Prostate gland (tissue), 2 donors: Measurements from ENCODE around the gene ZMYM3.

Source experiments
- CTCF ChIP-seq, 4 experiments: fragments of 200-600 bp in 2 of 4; fragments of 450-650 bp in 2 of 4; sonication (generic) in 2 of 4; IDR thresholded peaks; 1 replicate in 3 of 4; 2 replicates in 1 of 4; pipeline ENCODE4 v1.5.1; 2016 to 2019; ENCODE audit warnings: antibody characterized with exemption in 4 of 4, mild to moderate bottlenecking in 2 of 4, moderate library complexity in 2 of 4
- POLR2A ChIP-seq: fragments of 450-650 bp; IDR thresholded peaks from one replicate; pipeline ENCODE4 v1.6.1; 2016; ENCODE audit warnings: antibody characterized with exemption, mild to moderate bottlenecking
- POLR2AphosphoS5 ChIP-seq: sonication (generic); formaldehyde crosslinking; IDR thresholded peaks from one replicate; pipeline ENCODE4 v1.6.1; 2017; ENCODE audit warnings: antibody characterized with exemption

GRCh38 chrX:71296806-71297205 is 42.9 kb upstream of the ZMYM3 start:
- no peak for TF ChIP-seq CTCF (IDR thresholded peaks at IDR 0.05)
- TF ChIP-seq POLR2AphosphoS5, result no peak
- TF ChIP-seq POLR2A, result no peak
